SJCRH30 (cell line): ENCODE measurements around the gene PTAFR. TPM values are rescaled to one million over a fixed set of nuclear protein-coding genes. Genes with fewer than 3 reads are reported as not detected.

ENCODE experiments used
- DNase-seq, 2 experiments: peaks; one replicate each; pipeline ENCODE4 v3.0.0-alpha.2; 2015 to 2020
- H3K27ac ChIP-seq: fragments of 250-450 bp; sonication (Bioruptor Pico); 2 replicates; pipeline ENCODE4 v1.5.1; 2020; ENCODE audit warnings: mild to moderate bottlenecking, moderate library complexity
- H3K27me3 ChIP-seq: fragments of 250-450 bp; sonication (Bioruptor Pico); 2 replicates; pipeline ENCODE4 v1.5.1; 2020; ENCODE audit warnings: mild to moderate bottlenecking, moderate library complexity
- H3K36me3 ChIP-seq: fragments of 250-450 bp; sonication (Bioruptor Pico); 2 replicates; pipeline ENCODE4 v1.5.1; 2020; ENCODE audit warnings: mild to moderate bottlenecking, moderate library complexity
- H3K4me1 ChIP-seq: fragments of 250-450 bp; sonication (Bioruptor Pico); 2 replicates; pipeline ENCODE4 v1.5.1; 2020; ENCODE audit warnings: mild to moderate bottlenecking, moderate library complexity
- H3K4me3 ChIP-seq: fragments of 250-450 bp; sonication (Bioruptor Pico); 2 replicates; pipeline ENCODE4 v1.5.1; 2020; ENCODE audit warnings: mild to moderate bottlenecking, moderate library complexity
- H3K9me3 ChIP-seq: fragments of 250-450 bp; sonication (Bioruptor Pico); replicated peaks from 2 replicates; pipeline ENCODE4 v1.5.1; 2020; ENCODE audit warnings: mild to moderate bottlenecking, moderate library complexity
- total RNA-seq: library from RNA; depleted of rRNA; stranded (reverse); fragments of >200 nt; shearing (Covaris generic); gene quantifications from 2 replicates; pipeline ENCODE4 v1.2.3, GENCODE V29; 2014; rRNA removed

PTAFR gene, protein sequence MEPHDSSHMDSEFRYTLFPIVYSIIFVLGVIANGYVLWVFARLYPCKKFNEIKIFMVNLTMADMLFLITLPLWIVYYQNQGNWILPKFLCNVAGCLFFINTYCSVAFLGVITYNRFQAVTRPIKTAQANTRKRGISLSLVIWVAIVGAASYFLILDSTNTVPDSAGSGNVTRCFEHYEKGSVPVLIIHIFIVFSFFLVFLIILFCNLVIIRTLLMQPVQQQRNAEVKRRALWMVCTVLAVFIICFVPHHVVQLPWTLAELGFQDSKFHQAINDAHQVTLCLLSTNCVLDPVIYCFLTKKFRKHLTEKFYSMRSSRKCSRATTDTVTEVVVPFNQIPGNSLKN
- total RNA-seq, result 0.04 TPM in 1 of 2 replicates, not detected in the other

DNA sequence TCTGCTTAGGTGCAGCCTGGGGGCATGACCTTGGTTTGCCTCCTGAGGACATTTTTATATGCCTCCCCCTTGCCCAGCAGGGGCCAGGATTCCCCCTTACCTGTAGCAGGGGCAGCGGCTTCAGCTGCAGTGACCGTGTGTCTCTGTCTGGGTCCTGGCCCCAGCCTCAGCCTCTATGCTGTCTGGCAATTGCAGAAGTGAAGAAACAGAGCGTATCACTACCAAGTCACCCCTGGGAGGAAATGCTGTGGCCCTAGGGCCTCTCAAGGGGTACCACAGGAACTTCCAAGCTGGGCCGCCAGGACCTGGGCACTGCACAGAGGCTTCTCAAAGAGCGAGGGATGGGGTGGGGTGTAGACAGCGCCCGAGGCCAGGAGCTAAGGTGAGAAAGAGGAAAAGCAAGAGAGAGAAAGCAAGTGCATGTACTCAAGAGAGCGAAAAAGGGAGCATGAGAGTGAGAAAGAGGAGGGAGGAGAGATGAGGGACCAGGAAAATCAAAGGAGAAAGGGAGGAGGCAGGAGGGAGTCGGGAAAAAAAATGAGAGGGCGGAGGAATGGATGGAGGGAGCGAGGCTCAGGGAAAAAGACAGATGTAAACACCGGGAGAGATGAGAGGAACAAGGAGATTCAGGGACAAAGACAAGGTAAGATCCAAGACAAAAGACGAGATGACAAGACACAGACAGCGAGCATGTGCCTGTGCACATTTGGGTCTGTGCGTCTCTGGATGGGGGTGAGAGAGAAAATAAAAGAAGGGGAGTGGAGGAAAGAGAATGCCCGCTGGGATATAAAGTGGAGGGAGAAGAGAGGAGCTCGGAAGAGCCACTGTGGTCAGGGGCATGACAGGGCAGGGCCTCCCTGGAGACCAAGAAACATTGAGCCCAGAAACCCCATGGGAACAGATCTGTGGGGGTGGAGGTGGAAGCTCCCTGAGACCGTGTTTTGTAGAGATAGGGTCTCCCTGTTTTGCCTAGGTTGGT lies at the start of gene PTAFR:
Gene PTAFR, minus strand, starts transcription at position 199 of the 979 bp plus-strand sequence. CDS start 25,669 bp downstream, outside the sequence.
- H3K4me1 ChIP-seq, result no peaks in the 10 kb centered on the region
- no peak within 1 kb of the TSS for H3K4me3 ChIP-seq
- H3K27ac ChIP-seq, result no peak within 1 kb of the TSS
- no peaks in the 10 kb centered on the region for H3K36me3 ChIP-seq
- DNase-seq, result no peak
- no peaks in the 10 kb centered on the region for H3K9me3 ChIP-seq
- peaks cover 6% of the 10 kb centered on the region; the same call in 1 of the 2 replicates for H3K27me3 ChIP-seq

DNA sequence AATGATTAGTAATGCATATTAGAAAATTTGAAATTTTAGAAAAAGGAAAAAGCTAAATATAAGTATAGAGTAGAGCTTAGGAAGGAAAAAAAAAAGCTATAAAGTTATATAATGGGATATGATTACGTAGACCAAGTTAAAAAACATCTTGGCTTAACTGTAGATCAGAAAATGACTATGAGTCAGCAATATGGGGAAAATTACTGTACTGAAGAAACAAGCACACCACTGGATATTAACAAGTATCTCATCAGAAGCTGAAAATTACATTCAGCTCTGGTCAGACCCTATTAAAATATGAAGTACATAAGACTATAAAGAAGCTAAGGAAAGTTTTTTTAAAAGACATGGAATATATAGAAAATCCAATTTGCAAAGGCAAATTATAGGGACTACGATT lies 36.8 kb upstream of the PTAFR start:
- no peak overlapping the region for H3K27ac ChIP-seq
- no peaks in the 10 kb centered on the region for H3K27me3 ChIP-seq
- H3K9me3 ChIP-seq, result no peaks in the 10 kb centered on the region
- H3K4me3 ChIP-seq, result no peak overlapping the region
- no peak for DNase-seq
- peaks cover 67% of the 10 kb centered on the region for H3K36me3 ChIP-seq
- no peaks in the 10 kb centered on the region; the same call in 1 of the 2 replicates for H3K4me1 ChIP-seq

DNA sequence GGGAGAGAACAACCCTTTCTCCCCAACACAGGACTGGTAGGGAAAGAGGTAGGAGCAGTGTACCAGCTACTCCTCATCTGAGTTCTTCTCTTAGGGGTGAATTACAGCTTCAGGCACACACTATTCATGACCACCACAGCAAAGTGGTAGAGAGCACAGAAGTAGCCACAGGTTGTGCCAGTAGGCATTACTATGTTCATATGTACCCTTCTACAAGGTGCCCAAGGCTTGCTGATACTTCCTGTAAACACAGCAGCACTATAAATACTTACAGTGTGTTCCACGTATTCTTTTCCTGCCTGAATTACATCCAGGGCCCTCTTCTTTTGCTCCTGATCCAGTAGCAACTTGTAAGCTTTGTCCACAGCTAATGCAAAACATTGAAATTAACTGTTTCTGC lies 33.2 kb upstream of the PTAFR start:
- H3K36me3 ChIP-seq, result peaks cover 90% of the 10 kb centered on the region
- no peak for DNase-seq
- no peaks in the 10 kb centered on the region; the same call in 1 of the 2 replicates for H3K4me1 ChIP-seq
- no peaks in the 10 kb centered on the region for H3K9me3 ChIP-seq
- no peak overlapping the region for H3K27ac ChIP-seq
- H3K4me3 ChIP-seq, result no peak overlapping the region
- H3K27me3 ChIP-seq, result no peaks in the 10 kb centered on the region

DNA sequence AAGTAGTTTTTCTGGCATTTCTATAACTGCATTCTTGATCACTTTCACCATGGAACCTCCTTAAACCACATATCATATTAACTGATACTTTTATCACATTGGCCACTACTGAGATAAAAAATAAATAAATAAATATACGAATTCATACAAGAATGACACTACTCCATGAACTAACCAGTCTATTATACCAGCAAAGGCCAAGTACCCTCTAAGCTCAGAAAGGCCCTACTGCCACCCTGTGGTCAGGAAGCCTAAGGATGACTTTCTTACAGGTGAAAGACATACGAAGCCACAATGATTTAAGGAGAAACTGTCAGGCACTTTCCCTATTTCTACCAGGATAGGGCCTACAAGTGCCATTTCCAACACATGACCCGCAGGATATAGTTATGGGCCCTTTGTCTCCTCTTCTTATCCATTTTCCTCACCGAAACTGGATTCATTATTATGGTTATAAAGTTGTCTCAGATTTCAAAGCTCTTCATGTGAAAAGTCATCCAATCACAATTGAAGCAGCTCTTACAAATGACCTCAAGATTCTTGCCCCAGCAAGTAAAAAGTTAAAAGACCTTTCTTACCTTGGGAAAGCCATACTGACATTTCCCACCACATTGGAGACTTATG lies 32.4 kb upstream of the PTAFR start:
- H3K9me3 ChIP-seq, result no peaks in the 10 kb centered on the region
- no peak overlapping the region for H3K4me3 ChIP-seq
- no peaks in the 10 kb centered on the region for H3K27me3 ChIP-seq
- peak; percentile 46 to 67 for DNase-seq
- peaks cover 90% of the 10 kb centered on the region for H3K36me3 ChIP-seq
- H3K27ac ChIP-seq, result no peak overlapping the region
- no peaks in the 10 kb centered on the region; the same call in 1 of the 2 replicates for H3K4me1 ChIP-seq

DNA sequence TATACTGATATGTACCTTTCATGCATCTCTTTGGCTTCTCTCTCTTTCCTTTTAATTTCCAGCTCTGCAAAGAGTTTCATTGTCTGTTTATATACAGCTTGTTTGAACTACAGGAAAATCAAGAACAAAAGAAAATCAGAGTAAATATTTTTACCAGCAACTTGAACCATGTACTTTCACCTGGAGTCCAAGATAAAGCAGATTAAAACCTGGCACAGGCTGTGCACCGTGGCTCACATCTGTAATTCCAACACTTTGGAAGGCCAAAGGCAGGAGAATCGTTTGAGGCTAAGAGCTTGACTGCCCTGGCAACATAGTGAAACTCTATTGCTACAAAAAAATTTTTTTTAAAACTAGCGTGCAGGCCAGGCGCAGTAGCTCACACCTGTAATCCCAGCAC lies 28.8 kb upstream of the PTAFR start:
- Histone ChIP-seq H3K36me3 (peaks cover 87% of the 10 kb centered on the region), H3K4me3 (no peak overlapping the region), H3K27ac (no peak overlapping the region), H3K9me3 (no peaks in the 10 kb centered on the region), H3K27me3 (no peaks in the 10 kb centered on the region), H3K4me1 (no peaks in the 10 kb centered on the region)
- DNase-seq, result no peak

DNA sequence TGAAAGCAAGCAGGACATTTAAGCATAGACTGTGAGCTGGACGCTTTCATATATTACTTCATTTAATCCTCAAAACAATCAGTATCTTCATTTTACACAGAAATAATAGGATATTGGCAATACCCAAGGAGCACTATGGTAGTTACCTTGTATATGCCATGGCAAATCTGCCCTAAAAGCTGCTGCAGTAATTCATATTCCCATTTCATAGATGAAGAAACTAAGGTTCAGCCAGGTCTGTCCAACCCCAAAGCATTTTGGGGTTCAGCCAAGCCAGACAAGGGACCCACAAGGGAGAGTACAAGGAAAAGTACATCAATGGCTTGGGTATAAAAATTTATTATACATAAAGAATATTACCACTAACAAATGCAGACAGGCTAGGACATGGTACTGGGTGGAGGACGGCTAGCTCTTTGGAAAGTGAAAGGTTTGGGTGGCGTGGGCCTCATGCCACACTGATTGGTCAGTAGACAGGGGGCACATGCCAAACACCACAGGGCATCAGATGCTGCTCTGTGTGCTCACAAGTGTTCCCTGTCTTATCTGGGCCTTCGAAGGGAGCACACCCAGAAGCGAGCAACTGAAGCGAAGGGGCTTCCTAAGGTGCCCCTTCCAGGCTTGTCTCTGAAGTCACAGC lies 23.9 kb upstream of the PTAFR start:
- Histone ChIP-seq H3K9me3 (no peaks in the 10 kb centered on the region), H3K27ac (no peak overlapping the region), H3K4me1 (peaks cover 12% of the 10 kb centered on the region), H3K27me3 (no peaks in the 10 kb centered on the region), H3K4me3 (no peak overlapping the region), H3K36me3 (peaks cover 57% of the 10 kb centered on the region)
- DNase-seq, result no peak

DNA sequence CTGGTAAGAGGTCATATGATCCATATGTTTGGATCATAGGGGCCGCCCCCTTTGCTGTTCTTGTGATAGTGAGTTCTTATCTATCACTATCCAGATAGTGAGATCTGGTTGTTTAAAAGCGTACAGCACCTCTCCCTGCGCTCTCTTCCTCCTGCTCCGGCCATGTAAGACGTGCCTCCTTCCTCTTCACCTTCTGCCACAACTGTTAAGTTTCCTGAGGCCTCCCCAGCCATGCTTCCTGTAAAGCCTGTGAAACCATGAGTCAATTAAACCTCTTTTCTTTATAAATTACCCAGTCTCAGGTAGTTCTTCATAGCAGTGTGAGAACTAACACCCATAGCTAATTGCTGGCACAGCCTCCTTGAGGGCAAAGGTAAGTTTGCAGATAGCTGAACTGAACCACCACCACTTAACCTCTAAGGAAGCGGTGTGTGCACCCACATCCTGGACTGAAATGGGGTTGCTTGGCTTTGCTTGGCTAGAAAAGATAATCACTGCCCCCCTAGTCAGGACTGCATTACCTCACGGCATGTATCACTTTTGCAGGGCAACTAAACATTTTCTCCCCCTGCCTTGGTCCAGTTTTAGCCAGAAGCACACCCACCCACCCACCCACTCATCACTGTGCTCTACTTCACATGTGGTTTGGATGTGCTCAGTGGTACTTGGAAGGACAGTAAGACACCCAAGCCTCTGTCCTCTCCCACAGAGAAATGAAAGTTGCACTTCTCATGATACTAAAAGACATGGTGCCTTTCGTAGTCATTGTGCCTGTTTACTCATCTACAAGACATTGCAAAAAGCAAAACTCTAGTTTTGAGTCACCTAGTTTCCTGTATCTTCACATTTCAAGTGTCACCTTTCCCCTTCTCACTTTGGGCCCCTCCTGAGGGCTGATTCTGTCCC lies 23.1 kb upstream of the PTAFR start:
- Histone ChIP-seq H3K36me3 (peaks cover 50% of the 10 kb centered on the region), H3K27me3 (no peaks in the 10 kb centered on the region), H3K9me3 (no peaks in the 10 kb centered on the region), H3K4me3 (no peak overlapping the region), H3K4me1 (peaks cover 12% of the 10 kb centered on the region), H3K27ac (no peak overlapping the region)
- no peak for DNase-seq

DNA sequence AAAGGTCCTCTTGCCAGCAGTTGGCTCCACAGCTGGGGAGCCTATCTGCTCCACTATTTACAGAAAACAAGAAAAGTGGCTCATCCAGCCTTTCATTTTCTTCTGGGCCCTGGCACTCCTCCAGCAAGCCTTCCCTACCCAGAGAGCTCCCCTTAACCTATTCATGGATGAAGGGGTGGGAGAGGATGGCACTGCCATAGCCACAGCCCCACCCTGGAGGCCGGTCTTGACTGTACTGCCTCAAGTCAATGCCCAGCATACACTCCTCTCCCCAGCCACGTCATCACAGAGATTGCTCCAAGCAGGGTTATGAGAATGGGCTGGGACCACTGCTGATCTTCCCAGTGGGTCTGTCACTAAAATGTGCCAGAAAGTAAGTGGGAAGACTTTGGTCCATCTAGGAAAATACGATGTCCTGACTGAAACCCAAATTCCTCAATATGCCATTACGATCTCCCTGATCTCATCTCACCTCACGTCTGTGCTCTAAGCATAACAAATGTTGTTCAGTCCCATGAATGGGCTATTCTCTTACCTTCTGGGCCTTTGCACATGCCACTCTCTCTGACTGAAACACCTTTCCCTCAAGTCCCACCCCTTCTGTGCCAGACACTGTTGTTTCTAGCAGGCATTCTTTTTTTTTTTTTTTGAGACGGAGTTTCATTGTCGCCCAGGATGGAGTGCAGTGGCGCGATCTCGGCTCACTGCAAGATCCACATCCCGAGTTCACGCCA lies 21.4 kb upstream of the PTAFR start:
- H3K9me3 ChIP-seq, result no peaks in the 10 kb centered on the region
- no peak overlapping the region for H3K4me3 ChIP-seq
- no peak for DNase-seq
- H3K4me1 ChIP-seq, result peaks cover 12% of the 10 kb centered on the region
- H3K27me3 ChIP-seq, result no peaks in the 10 kb centered on the region
- no peak overlapping the region; the same call in 1 of the 2 replicates for H3K27ac ChIP-seq
- peaks cover 32% of the 10 kb centered on the region for H3K36me3 ChIP-seq

DNA sequence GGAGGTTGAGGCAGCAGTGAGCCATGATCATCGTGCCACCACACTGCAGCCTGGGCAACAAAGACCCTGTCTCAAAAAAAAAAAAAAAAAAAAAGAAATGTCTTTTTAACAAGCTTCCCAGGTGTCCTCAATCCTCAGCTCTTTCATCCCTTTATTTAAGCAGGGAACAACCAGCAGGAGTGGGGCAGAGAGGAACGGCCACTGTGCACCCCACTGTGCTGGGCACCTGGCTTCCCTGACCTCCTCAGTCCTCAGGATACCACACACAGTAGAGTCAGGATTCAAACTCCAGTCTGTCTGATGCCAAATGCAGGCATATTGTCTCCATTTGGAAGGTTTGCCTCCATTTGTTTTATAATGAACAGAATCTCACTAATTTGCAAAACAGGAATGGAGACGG lies 19.8 kb upstream of the PTAFR start:
- no peaks in the 10 kb centered on the region for H3K27me3 ChIP-seq
- H3K27ac ChIP-seq, result peak overlapping the region; percentile 54
- peaks cover 25% of the 10 kb centered on the region for H3K36me3 ChIP-seq
- H3K9me3 ChIP-seq, result no peaks in the 10 kb centered on the region
- no peak for DNase-seq
- peaks cover 12% of the 10 kb centered on the region for H3K4me1 ChIP-seq
- H3K4me3 ChIP-seq, result no peak overlapping the region

DNA sequence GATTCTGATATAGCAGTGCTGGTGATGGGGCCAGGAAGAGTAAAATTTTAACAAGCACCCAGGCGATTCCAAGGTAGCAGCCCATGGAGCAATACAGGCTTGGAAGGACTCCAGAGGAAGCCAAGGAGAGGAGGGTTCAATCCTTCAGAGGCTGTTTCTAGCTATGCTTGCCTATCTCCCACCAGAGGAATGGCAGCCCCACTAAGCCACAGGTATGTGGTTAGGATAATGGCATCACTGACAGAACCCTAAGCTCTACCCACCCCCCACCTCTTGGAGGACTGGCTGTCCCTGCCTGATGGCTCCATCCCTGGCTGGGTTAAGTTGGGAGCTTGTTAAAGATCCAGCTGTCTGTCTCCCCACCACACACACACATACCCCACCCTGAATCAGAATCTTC lies 19.3 kb upstream of the PTAFR start:
- Histone ChIP-seq H3K36me3 (peaks cover 20% of the 10 kb centered on the region), H3K4me3 (no peak overlapping the region), H3K27ac (no peak overlapping the region), H3K9me3 (no peaks in the 10 kb centered on the region), H3K27me3 (no peaks in the 10 kb centered on the region), H3K4me1 (peaks cover 15% of the 10 kb centered on the region)
- DNase-seq, result peak; percentile 27 to 30

DNA sequence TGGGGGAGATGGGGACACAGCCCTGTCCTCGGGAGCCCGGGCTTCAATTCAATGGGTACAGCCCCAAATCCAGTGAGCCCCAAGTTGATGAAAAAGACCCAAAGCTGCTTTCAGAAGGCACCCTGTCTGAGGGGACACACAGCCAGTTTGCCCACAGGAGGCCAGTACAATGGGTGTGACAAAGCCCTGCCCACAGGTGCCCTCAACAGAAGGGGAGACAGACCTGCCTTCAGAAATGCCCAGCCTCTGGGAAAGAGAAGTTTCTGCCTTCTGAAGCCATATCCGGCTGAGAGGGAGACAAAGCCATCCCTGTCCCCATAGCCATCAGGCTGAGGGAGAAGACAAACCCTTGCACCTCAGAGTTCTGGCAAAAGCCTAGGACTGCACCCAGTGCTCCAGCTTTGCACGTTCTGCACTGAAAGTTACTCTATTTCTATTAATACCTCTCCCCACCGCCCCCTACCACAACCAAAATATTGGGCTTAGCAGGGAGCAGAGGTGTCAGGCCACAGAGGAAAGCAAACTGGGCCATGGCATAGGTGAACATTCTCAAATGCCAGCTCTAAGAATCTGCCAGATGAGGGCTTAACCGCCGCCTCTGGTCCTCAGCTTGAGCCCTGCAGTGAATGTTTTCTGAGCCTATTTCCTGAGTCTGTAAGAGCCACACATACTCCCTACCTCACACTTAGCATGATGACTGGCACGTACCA lies 18.0 kb upstream of the PTAFR start:
- 0 out of 2 replicates have a peak, but pooled peaks cover 7% of the 10 kb centered on the region for H3K27me3 ChIP-seq
- H3K9me3 ChIP-seq, result no peaks in the 10 kb centered on the region
- no peak overlapping the region for H3K4me3 ChIP-seq
- no peak overlapping the region for H3K27ac ChIP-seq
- peaks cover 10% of the 10 kb centered on the region for H3K36me3 ChIP-seq
- DNase-seq, result no peak
- H3K4me1 ChIP-seq, result peaks cover 15% of the 10 kb centered on the region

DNA sequence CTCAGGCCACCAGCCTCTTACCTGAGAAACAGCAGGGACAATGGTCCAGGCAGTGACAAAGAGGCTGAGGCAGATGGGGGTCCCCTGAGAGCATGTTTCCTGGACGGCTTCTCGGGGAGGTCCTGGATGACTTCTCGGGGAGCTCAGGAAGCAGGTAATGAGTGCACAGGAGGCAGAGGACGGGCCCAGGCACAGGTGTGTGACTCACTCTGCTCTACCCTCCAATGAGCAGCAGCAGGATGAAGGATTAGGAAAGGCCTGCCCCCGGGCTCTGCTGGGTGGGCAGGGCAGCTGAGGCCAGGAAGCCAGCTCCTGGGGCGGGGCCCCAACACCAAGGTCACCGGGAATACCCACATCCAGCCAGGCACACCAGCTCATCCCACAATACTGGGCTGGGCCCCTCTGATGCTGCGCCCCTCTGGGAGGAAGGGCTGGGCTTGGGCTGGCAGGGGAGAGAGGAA lies 17.2 kb upstream of the PTAFR start:
- Histone ChIP-seq H3K36me3 (peaks cover 4% of the 10 kb centered on the region), H3K4me3 (no peak overlapping the region), H3K27me3 (0 out of 2 replicates have a peak, but pooled peaks cover 7% of the 10 kb centered on the region), H3K27ac (no peak overlapping the region), H3K4me1 (peaks cover 15% of the 10 kb centered on the region), H3K9me3 (0 out of 2 replicates have a peak, but pooled peaks cover 2% of the 10 kb centered on the region)
- peak in 1 of 2 experiments; percentile 20 for DNase-seq
